Measurements from ENCODE around the gene ERBB4.

The ERBB4 gene

DNA sequence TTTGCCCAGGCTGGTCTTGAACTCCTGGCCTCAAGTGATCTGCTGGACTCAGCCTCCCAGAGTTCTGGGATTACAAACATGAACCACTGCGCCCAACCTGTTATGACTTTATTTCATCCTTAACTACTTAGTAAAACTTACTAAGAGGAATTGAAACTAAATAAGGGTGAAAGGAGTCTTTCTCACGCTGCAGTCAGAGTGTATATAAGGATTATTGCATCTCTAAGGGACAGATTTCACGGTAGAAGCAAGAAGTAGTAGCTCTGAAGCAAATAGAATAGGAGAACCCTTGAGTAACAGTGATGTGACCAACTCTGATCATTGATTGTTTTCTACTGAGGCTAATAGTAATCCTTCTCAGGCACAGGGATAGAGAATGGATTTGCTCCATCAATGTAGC is 1022.1 kb downstream of the ERBB4 start:
- no peak for DNase-seq

DNA sequence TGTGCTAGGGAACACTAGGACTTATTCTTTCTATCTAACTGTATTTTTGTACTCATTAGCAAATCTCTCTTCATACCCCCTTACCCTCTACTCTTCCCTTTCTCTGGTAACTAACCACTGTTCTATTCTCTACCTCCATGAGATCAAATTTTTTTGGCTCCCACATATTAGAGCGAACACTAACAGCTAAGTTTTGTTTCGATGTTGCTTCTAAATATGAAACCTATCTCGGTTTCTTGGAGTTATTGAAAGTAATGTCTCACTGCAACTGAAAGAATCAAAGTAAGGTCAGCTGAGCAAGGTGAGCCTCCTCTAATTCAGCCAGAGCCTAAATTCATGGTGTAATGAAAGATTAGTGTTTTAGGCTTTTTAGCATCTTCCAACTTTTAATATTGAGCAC is 1024.6 kb downstream of the ERBB4 start:
- DNase-seq: no peak

DNA sequence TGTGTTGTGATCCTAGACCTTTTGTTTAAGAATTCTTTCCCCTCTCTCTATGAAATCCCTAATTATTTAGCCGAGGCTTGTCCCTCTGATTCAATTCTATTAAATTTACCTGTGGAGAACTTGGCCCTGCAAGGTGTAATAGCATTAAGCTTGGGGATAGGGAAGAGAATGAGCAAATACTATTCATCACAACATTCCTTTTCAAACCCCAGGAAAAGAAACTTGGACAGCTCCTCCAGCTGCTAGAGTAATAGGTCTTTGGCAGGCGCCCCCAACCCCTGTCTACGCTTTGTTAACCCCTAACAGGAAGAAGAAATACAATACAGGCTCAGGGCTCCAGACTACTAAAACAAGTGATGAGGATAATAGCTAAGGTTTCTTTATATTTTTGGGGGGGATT is 1025.2 kb downstream of the ERBB4 start:
- DNase-seq: no peak

DNA sequence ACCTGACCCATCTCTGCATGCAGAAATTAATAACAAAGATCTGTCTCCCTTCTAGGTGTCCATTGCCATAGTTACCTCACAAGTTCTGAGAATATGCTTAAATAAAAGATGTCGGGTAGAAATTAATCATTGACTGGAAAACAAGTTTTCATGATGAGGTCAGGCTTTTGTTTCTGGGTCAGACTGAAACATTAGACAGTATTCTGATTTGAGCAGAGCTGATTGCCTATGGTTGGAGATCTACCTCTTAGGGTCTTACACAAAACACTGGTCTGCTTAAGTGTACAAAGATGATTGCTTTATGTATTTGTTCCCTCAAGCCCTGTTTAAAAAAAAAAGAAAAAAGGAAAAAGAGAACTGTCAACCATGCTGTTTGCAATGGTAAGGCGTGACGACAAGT is 1025.8 kb downstream of the ERBB4 start:
- DNase-seq: no peak

- no peak for DNase-seq
These were observed 1034.7 kb downstream of the ERBB4 start for GRCh38 chr2:211503856-211504255.

- no peak for DNase-seq
These were observed 1035.4 kb downstream of the ERBB4 start for GRCh38 chr2:211503198-211503597.

DNA sequence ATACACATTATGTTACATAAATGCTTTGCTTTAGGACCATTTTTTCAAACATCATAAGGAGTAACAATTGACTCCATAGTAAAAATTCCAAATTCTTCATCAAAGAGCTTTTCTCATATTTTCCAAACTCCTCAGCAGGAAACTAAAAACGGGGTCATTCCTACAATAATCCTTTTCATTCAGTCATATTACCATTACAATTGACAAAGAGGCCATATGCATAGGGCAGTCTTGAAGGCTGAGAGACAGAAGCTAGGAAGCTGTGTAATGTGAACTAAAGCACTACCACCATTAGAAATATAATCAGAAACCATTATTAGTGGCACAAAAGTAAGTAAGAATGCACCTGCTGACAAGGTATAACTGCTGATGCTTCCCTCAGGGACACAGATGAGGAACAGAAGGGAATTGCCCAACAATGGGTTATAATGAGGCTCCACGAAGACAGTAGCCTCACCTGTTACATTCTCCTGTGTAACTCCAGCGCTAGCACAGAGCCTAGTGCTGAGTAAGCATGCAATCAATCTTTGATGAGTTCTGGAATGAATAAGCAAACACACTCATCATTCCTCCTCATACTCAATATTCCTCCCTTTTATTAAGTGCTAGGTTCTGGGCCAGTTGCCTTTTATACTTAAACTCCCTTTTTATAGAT is 1039.9 kb downstream of the ERBB4 start:
- DNase-seq: no peak

DNA sequence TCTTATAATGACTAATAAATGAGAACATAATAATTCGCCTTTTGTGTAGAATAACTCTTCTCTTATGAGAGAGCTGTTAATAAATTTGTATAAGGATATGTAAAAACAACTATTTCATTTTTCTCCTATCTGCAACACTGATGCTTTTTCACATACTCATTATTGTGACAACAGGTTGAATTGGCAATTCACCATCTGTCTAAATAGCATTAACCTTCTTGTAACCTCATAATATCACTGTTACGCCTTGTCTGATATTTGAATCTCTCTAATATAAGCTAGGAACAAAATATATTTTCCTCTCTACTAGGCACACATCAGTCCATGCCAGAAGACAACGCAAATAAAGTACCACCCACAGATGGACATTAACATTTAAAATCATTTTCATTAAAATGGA is 1043.3 kb downstream of the ERBB4 start:
- DNase-seq: no peak

- no peak for DNase-seq
These were observed 1044.1 kb downstream of the ERBB4 start for GRCh38 chr2:211494536-211494935.

DNA sequence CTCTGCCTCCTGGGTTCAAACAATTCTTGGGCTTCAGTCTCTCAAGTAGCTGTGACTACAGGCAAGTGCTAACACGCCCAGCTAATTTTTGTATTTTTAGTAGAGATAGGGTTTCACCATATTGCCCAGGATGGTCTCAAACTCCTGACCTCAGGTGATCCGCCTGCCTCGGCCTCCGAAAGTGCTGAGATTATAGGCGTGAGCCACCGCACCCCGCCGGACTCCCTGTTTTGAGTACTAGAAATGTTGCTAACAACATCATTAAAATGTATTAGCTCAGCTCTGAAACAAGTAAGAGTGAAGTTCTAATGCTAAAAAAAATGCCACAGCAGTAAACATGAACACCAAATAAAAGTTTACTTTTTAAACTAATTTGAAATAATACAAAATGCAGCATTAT is 1044.5 kb downstream of the ERBB4 start:
- DNase-seq: no peak

- DNase-seq: no peak
These were observed 1050.9 kb downstream of the ERBB4 start for GRCh38 chr2:211487733-211488132.

DNA sequence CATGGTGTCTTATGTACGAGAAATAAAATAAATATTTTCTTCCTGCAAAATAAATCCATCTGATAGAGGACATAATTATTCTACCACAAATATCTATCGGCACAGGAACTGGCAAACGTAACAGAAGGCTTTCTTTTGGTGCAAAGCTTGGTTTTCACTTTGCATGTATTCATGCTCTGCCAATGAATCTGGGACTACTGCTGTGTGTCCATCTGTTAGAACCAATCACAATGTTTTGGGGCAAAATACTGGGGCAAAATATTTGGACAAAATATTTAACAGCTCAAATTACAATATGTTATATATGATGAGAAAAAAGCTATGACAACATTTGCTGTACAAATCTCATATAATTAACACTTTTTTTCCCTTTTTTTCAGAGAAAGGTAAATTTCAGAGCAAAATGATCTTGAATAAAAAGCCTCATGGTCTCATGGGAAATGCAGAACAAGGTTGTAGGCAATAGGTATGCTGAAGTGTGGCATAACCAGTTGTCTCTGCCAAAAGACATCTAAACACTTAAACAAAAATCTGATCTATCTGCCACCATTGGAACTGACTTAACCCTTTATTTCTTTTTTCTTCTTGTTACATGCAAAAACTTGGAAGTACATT is 1059.0 kb downstream of the ERBB4 start:
- DNase-seq: no peak

DNA sequence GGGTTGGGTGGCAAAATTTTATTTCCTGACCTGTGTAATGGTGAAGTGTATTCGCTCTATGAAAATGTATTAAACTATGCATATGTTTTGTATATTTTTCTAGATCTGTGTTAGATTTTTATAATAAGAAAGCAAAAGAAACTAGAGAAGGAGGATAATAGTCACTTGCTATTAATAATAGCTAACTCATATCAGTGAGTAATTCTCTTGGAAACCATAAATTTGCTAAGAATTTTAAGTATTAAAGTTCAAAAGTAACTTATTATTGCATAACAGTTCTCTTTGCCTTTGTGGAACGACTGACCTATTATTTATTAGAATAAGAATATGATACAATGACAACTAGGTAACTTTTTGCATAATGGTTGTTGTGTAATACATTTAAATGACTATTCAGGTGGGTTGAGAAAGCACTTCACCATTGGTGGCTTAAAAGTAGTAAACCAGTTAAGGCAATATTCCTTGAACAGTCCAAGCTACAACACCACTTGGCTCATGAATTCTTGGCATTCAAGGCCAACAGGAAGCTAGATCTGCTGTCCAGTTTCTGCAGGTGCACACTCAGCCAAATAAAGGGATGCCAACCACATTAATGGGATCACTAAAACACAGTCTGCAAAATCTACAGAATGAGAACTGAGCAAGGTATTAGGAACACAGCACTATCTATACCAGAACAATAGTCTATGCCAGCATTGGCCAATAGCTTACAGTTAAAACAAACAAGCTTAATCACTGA is 1060.9 kb downstream of the ERBB4 start:
- DNase-seq: no peak

GRCh38 chr2:211473116-211473515 is 1065.5 kb downstream of the ERBB4 start:
- DNase-seq: no peak

DNA sequence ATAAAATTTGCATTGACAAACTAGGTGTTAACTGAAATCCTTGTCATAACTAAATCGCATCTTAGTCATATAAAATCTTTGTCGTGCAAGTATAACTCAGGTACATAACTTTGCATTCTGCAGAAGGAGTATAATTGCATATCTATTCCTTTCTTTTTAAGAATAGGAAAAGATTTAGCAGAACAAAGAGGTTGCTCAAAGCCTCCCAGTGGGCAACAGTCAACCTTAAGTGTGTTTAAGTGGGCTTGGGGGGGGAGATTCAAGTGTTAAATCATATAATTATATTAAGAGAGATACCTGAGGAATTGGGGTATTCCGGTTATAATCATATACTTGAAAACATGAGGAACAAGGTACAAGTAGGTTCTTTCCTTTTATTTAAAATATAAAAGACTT is 1068.9 kb downstream of the ERBB4 start:
- DNase-seq: no peak

DNA sequence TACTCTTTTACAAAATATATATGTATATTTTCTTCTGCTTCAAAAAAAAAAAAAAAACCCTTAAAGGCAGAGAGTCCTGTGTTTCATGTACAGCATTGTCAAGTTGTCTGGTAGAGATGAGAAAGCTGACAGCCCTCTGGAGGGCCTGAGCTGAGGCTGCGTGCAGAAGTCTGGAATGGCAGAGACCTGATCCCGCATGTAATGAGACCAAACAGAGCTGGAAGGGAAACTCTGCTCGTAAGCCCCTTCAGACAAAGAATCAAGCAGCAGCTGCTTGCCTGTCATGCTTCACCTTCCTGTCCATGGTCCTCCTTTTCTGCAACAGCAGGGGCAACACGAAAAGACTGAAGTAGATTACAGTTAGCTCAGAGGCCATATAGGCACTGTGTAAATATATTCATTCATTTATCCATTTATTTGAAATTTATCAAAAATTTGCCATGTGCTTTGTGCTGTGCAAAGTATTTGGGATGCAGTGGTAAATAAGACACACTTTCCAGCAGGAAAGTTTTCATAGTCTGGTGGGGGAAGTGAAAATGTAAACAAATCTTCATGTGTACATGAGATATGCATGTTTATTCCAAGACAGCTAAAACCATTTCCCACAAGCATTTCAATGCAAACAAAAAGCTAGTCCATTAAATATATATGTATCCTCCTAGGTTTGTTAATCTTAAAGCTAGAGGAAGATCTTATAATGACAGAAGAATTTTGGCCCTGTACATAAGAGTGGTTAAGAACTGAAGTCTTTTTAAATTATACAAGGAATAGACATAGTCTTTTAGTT is 1069.5 kb downstream of the ERBB4 start:
- no peak for DNase-seq

DNA sequence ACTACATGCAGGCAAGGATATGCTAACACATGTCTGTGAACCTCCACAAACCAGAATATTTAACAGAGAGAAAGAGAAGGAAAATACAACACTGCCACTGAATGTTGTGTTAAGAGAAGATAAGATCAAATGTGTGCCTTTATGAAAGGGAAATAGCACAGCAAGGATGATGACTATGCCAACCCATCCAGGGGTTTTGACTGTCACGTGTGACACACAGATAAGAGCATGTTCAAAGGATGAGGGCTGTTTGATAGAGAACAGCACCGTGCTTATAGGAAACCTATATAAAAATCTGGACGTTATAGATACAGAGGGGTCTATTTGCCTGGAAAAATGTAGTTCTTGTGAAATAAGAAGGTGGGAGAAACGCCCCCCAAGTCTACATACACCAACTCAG is 1070.4 kb downstream of the ERBB4 start:
- no peak for DNase-seq

DNA sequence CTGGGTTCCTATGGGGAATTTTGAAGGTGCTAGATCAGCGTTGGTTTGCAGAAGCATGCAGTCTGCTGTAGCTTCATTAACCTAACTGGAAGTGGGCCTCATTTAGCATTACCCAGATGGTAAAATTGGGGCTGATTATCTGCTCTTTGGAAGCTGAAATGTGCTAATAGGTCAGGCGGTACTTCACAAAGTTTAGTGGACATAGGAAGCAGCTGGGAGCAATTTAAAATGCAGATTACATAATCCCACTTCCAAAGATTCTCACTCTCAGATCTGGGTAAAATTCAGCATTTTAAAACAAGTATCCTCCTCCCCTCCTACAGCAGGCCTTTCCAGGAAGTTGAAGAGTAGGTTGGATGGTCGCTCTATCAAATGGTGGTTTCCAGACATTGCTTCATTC is 1075.2 kb downstream of the ERBB4 start:
- no peak for DNase-seq

- DNase-seq: no peak
These were observed 1079.6 kb downstream of the ERBB4 start for GRCh38 chr2:211458974-211459373.

DNA sequence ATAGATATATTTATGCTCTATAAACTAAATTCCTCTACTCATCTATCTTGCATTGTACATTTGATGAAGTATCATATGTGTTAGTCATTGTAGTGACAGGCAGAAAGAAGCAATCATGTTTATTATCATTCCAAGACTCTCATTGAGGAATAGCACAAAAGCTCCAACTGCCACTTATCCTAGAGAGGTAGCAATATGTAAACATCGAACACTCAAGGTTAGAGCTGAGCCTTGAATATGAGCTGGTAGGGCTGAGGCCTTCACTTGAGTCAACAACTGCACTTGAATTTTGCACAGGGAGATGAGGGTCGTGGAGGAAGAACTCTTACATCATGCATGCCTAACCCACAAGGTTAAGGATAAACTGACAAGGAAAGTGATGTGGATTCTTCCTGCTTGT is 1081.3 kb downstream of the ERBB4 start:
- no peak for DNase-seq

DNA sequence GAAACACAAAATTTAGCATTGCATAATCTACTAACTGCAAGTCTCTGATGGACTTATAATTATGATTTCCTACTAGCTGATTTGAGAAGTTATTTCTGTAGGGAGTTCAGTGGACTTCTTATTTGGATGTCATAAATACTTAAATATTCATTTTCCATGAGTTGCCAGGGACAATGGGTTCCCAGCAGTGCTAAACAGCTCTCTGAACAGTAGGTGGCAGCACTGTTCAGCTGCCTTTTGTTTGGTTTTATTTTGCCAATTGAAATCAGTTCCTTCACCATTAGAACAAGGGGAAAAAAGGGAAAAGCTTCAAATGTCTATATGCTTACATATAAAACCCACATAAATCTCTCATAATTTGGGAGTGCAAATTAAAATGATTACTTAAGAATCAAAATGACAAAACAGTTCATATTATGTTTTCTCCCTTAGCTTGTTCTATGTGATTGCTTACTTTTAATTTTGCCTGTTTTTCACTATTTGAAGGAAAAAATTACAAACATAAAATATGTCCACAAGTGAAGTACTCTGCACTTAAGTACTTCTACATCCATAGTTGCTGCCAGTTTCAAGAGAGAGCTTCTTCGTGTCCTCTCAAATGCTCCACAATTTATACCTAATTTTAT is 1083.3 kb downstream of the ERBB4 start:
- DNase-seq: peak; percentile 49 to 61 (median 56)

GRCh38 chr2:211454679-211455078 is 1083.9 kb downstream of the ERBB4 start:
- no peak for DNase-seq
